GM12801 (cell line): ENCODE results near the gene TMED3.

Source experiments
- TF ChIP-seq, protein P1 (sequence below): IDR thresholded peaks from one replicate; pipeline ENCODE4 v1.5.1; 2011; ENCODE audit warnings: control low read depth; ENCODE audit not compliant: insufficient read length; ENCODE audit errors: extremely low read depth

Gene TMED3

GRCh38 chr15:79340315-79340602 lies 29.3 kb downstream of the TMED3 start:
- TF ChIP-seq, protein P1, sequence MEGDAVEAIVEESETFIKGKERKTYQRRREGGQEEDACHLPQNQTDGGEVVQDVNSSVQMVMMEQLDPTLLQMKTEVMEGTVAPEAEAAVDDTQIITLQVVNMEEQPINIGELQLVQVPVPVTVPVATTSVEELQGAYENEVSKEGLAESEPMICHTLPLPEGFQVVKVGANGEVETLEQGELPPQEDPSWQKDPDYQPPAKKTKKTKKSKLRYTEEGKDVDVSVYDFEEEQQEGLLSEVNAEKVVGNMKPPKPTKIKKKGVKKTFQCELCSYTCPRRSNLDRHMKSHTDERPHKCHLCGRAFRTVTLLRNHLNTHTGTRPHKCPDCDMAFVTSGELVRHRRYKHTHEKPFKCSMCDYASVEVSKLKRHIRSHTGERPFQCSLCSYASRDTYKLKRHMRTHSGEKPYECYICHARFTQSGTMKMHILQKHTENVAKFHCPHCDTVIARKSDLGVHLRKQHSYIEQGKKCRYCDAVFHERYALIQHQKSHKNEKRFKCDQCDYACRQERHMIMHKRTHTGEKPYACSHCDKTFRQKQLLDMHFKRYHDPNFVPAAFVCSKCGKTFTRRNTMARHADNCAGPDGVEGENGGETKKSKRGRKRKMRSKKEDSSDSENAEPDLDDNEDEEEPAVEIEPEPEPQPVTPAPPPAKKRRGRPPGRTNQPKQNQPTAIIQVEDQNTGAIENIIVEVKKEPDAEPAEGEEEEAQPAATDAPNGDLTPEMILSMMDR, result no peak

DNA sequence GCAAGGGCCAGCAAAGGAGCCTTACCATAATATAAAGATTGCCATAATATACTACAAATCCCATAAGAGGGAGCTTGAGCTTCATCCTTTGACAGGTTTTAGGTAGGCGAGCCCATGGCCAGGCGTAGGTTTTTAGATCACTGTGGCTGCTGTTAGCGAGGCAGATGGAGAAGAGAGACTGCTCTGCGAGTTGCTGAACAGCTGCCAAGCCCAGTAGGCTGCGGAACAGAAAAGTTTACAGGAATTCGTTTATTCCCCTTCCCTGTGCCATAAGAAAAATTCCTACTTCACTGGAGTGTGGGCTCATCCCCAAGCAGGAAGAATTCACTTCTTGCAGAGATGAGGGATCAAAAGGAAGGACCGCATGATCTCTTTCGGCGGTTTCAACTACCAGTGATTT lies 30.5 kb downstream of the TMED3 start:
- TF ChIP-seq, protein P1, result no peak

DNA sequence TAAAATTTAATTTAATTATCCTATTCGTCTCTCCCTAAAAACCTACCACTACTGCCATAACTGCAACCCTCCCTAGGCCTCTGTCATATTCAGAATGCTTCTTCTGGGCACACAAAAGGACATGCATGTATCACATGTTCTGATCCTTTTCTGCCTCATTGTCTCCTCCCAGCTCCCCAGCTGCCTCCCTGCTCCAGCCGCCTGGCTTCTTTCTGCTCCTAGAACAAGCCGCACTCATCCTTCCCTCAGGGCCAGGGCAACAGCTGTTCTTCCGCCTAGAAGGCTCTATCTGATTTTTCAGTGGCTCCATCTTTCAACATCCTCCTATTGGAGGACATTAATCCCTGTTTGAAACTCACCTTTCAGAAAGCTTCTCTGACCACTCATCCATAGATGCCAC lies 38.6 kb downstream of the TMED3 start:
- TF ChIP-seq, protein P1, result no peak

DNA sequence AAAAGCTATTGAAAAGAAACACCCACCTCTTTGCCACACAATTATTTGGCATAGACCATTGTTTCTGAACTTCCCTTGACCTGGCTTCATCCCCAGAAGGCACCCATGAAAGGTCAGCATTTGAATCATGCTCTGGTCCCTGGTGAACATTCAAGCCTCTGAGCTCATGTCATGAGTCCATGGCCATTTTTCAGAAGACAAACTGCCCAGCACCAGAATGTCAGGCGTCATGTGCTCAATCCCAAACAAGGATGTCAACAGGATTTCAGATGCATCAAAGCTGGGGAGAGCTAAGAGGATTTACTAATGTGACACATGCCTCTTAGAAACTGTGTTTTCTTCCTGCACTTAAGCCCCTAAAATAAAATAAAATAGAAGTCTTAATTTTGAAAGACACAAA lies 41.3 kb downstream of the TMED3 start:
- TF ChIP-seq, protein P1, result no peak

- TF ChIP-seq, protein P1, result no peak
Measured at GRCh38 chr15:79357566-79357965, 46.7 kb downstream of the TMED3 start.

DNA sequence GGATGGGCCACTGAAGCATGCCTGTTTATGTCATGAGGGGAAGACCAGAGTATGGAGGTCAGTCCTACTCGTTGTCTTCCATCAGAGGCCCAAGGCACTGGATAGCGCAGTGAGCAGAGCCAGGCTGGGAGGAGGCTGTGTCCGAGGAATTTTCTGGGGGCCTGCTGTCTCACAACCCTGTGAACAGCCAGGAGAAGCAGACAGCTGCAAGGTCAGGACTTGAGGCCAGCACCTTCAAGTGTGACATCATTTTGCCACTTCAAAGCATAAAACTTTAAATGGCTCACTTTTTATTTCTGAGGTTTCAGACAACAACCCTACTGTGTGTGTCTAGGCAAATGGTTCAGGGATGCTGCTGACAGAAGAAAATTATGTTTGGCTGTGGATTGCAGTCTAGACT lies 47.2 kb downstream of the TMED3 start:
- TF ChIP-seq, protein P1, result no peak

- TF ChIP-seq, protein P1, result no peak
Measured at GRCh38 chr15:79364571-79365240, 53.8 kb downstream of the TMED3 start.
